Islet precursor cell (in vitro differentiated cells): ENCODE data around the gene MANSC1.
"Not testable (repeated sequence)": the region's sequence is repeated elsewhere in the genome, so short reads cannot be mapped to it uniquely, and the experiment has no call there.

Source experiments
- DNase-seq: peaks from one replicate; pipeline ENCODE4 v3.0.0-alpha.2; 2018

MANSC1 gene

GRCh38 chr12:12364787-12365445 lies 14.9 kb upstream of the MANSC1 start:
- DNase-seq = peak; percentile 29

- no peak for DNase-seq
These were observed 8.5 kb upstream of the MANSC1 start for GRCh38 chr12:12358528-12358927.

GRCh38 chr12:12357719-12358461 lies 7.8 kb upstream of the MANSC1 start:
- DNase-seq = no peak

GRCh38 chr12:12356896-12357718 lies 7.1 kb upstream of the MANSC1 start, which contains the start of gene BORCS5:
Gene BORCS5, plus strand, starts transcription at chr12:12357078. Its CDS starts 374 bp downstream, at chr12:12357452.
- DNase-seq = peak; percentile 99

- DNase-seq = no peak
These were observed 6.4 kb upstream of the MANSC1 start for GRCh38 chr12:12356467-12356895.

- DNase-seq = no peak
These were observed 3.8 kb upstream of the MANSC1 start for GRCh38 chr12:12353807-12354206.

- DNase-seq = no peak
These were observed 3.2 kb upstream of the MANSC1 start for GRCh38 chr12:12353276-12353675.

- not testable (repeated sequence) for DNase-seq
These were observed 1.6 kb upstream of the MANSC1 start for GRCh38 chr12:12351468-12352185.

GRCh38 chr12:12350868-12351463 lies 924 bp upstream of the MANSC1 start:
- no peak for DNase-seq

GRCh38 chr12:12338527-12339168 lies 11.4 kb downstream of the MANSC1 start:
- no peak for DNase-seq

- no peak for DNase-seq
These were observed 13.5 kb downstream of the MANSC1 start for GRCh38 chr12:12336511-12336910.

- DNase-seq = no peak
These were observed 14.0 kb downstream of the MANSC1 start for GRCh38 chr12:12336049-12336411.

- peak; percentile 76 for DNase-seq
These were observed 15.5 kb downstream of the MANSC1 start for GRCh38 chr12:12334367-12335040.

- DNase-seq = no peak
These were observed 16.4 kb downstream of the MANSC1 start for GRCh38 chr12:12333407-12334366.

- DNase-seq = no peak
These were observed 18.1 kb downstream of the MANSC1 start for GRCh38 chr12:12331896-12332295.

GRCh38 chr12:12331244-12331771 lies 18.7 kb downstream of the MANSC1 start:
- DNase-seq = peak; percentile 88

- no peak for DNase-seq
These were observed 22.2 kb downstream of the MANSC1 start for GRCh38 chr12:12327802-12328201.

GRCh38 chr12:12326262-12326661 lies 23.8 kb downstream of the MANSC1 start:
- DNase-seq = no peak

GRCh38 chr12:12323591-12323990 lies 26.5 kb downstream of the MANSC1 start:
- no peak for DNase-seq

GRCh38 chr12:12323118-12323517 lies 26.9 kb downstream of the MANSC1 start:
- no peak for DNase-seq
